ENCODE measurements around the gene ALPP. TPM values are rescaled to one million over a fixed set of nuclear protein-coding genes. Genes with fewer than 3 reads are reported as not detected.

The ALPP gene
- total and polyA plus RNA-seq, 2 donors (not counting 1 experiment from before 2014, with no cell fraction given) = not detected

DNA sequence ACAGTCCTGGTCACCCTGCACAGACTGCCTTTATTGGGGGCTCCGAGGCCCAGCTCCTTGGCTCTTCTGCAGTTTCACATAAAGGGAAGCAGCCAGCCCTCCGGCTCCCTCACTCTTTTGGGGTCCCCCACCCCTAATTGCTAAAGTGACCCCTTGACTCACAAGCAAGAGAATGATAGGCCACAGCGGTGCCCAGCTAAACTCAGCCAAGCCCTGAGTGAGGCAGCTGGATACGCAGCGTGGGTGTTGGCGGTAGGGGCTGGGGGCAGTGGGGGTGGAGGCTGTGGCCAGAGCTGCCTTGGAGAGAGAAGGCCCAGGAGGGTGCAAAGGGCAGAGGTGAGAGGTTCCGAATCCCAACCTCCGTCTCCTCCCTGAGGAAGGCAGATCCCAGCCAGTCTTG is 25.5 kb upstream of the ALPP start:
- no peaks in the 10 kb centered on the region for H4K20me1 ChIP-seq (ENCODE audit: control insufficient read depth, insufficient read depth, low read length, poor library complexity, severe bottlenecking)
- no peak overlapping the region for H3K9ac ChIP-seq (ENCODE audit: low read length)
- H3K9me3 ChIP-seq (ENCODE audit: control extremely low read depth in 1 of 3, control insufficient read depth in 2 of 3, insufficient read depth in 1 of 3, low read length in 2 of 3) = peaks cover 0 to 29% (median 0%) of the 10 kb centered on the region in 3 donors
- ATAC-seq (ENCODE audit: low read depth) = no peak
- DNase-seq = no peak
- intact Hi-C loops (cut with micrococcal nuclease) = no loop called here
- ChIA-PET POLR2A (no interaction called here), CTCF (no interaction called here)
- Mint-ChIP-seq H3K4me3 (no peak overlapping the region), H3K27me3 (peaks cover 20% of the 10 kb centered on the region), H3K4me1 (no peaks in the 10 kb centered on the region), H3K9me3 (ENCODE audit: insufficient read depth) (no peaks in the 10 kb centered on the region), H3K27ac (no peak overlapping the region)
- 98% methylated on average over 7 of the region's 8 CpGs for WGBS (ENCODE audit: insufficient coverage)
- TF ChIP-seq EZH2 (IDR thresholded peaks at IDR 0.05; ENCODE audit: borderline replicate concordance, insufficient read depth, low read depth, low read length, poor library complexity, severe bottlenecking) = no peak
- TF ChIP-seq, protein P1, sequence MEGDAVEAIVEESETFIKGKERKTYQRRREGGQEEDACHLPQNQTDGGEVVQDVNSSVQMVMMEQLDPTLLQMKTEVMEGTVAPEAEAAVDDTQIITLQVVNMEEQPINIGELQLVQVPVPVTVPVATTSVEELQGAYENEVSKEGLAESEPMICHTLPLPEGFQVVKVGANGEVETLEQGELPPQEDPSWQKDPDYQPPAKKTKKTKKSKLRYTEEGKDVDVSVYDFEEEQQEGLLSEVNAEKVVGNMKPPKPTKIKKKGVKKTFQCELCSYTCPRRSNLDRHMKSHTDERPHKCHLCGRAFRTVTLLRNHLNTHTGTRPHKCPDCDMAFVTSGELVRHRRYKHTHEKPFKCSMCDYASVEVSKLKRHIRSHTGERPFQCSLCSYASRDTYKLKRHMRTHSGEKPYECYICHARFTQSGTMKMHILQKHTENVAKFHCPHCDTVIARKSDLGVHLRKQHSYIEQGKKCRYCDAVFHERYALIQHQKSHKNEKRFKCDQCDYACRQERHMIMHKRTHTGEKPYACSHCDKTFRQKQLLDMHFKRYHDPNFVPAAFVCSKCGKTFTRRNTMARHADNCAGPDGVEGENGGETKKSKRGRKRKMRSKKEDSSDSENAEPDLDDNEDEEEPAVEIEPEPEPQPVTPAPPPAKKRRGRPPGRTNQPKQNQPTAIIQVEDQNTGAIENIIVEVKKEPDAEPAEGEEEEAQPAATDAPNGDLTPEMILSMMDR (IDR thresholded peaks at IDR 0.05) = no peak
- no peak overlapping the region for H2AFZ ChIP-seq (ENCODE audit: insufficient read depth, low read depth, low read length, poor library complexity, severe bottlenecking)
- no peak overlapping the region for H3K4me2 ChIP-seq (replicated peaks; ENCODE audit: low read depth, low read length, poor library complexity, severe bottlenecking)
- H3K4me1 ChIP-seq (ENCODE audit: control insufficient read depth in 2 of 2, insufficient read depth in 2 of 2, low read length in 2 of 2) = peaks cover 0 to 8% of the 10 kb centered on the region in 2 donors
- H3K79me2 ChIP-seq (ENCODE audit: control insufficient read depth, insufficient read depth, low read length) = no peaks in the 10 kb centered on the region
- no peak overlapping the region for H3K27ac ChIP-seq (ENCODE audit: low read length in 2 of 2)
- no peaks in the 10 kb centered on the region for H3K36me3 ChIP-seq (replicated peaks in 1 of 2; ENCODE audit: control extremely low read depth in 1 of 2, control insufficient read depth in 1 of 2, extremely low read depth in 1 of 2, insufficient read depth in 2 of 2, low read length in 1 of 2)
- H3K27me3 ChIP-seq (replicated peaks in 1 of 4; ENCODE audit: control extremely low read depth in 1 of 4, control insufficient read depth in 3 of 4, insufficient read depth in 4 of 4, low read length in 3 of 4) = peaks cover 0 to 53% (median 17%) of the 10 kb centered on the region in 4 experiments
- H3K4me3 ChIP-seq (ENCODE audit: control extremely low read depth in 1 of 5, extremely low read depth in 1 of 5, insufficient read depth in 1 of 5, low read depth in 2 of 5, low read length in 4 of 5) = no peak overlapping the region

DNA sequence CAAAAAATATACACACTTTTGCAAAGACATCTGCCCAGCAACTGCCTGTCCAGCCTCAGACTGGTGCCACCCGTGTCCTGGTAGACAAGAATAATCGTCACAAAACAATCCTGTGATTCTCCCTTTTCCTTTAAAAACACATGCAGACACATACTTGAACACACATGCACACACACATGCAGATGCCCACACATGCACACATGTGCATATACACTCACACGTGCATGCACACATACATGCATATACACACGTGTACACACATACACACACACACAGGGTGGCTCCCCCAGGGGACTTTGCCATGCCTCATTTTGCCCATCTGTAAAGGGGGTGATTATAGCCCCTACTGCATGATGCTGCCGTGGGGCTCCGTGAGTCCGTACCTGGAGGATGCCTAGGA is 24.9 kb upstream of the ALPP start:
- H3K27me3 Mint-ChIP-seq = peaks cover 20% of the 10 kb centered on the region
- ChIA-PET POLR2A (no interaction called here), CTCF (no interaction called here)
- intact Hi-C loops (cut with micrococcal nuclease) = no loop called here
- H3K9me3 Mint-ChIP-seq (ENCODE audit: insufficient read depth) = no peaks in the 10 kb centered on the region
- Histone ChIP-seq H4K20me1 (ENCODE audit: control insufficient read depth, insufficient read depth, low read length, poor library complexity, severe bottlenecking) (no peaks in the 10 kb centered on the region), H3K36me3 (replicated peaks in 1 of 2; ENCODE audit: control extremely low read depth in 1 of 2, control insufficient read depth in 1 of 2, extremely low read depth in 1 of 2, insufficient read depth in 2 of 2, low read length in 1 of 2) (no peaks in the 10 kb centered on the region), H3K4me3 (ENCODE audit: control extremely low read depth in 1 of 5, extremely low read depth in 1 of 5, insufficient read depth in 1 of 5, low read depth in 2 of 5, low read length in 4 of 5) (no peak overlapping the region), H3K27me3 (replicated peaks in 1 of 4; ENCODE audit: control extremely low read depth in 1 of 4, control insufficient read depth in 3 of 4, insufficient read depth in 4 of 4, low read length in 3 of 4) (peaks cover 0 to 53% (median 17%) of the 10 kb centered on the region in 4 experiments), H3K27ac (ENCODE audit: low read length in 2 of 2) (no peak overlapping the region), H3K9ac (ENCODE audit: low read length) (no peak overlapping the region), H3K4me2 (replicated peaks; ENCODE audit: low read depth, low read length, poor library complexity, severe bottlenecking) (no peak overlapping the region), H3K79me2 (ENCODE audit: control insufficient read depth, insufficient read depth, low read length) (no peaks in the 10 kb centered on the region), H2AFZ (ENCODE audit: insufficient read depth, low read depth, low read length, poor library complexity, severe bottlenecking) (no peak overlapping the region), H3K9me3 (ENCODE audit: control extremely low read depth in 1 of 3, control insufficient read depth in 2 of 3, insufficient read depth in 1 of 3, low read length in 2 of 3) (peaks cover 0 to 25% (median 0%) of the 10 kb centered on the region in 3 donors), H3K4me1 (ENCODE audit: control insufficient read depth in 2 of 2, insufficient read depth in 2 of 2, low read length in 2 of 2) (peaks cover 0 to 8% of the 10 kb centered on the region in 2 donors)
- H3K27ac Mint-ChIP-seq = no peak overlapping the region
- no peak for TF ChIP-seq EZH2 (IDR thresholded peaks at IDR 0.05; ENCODE audit: borderline replicate concordance, insufficient read depth, low read depth, low read length, poor library complexity, severe bottlenecking)
- TF ChIP-seq, protein P1 (IDR thresholded peaks at IDR 0.05) = no peak
- 92% methylated on average over 5 of the region's 7 CpGs for WGBS (ENCODE audit: insufficient coverage)
- ATAC-seq (ENCODE audit: low read depth) = no peak
- no peaks in the 10 kb centered on the region for H3K4me1 Mint-ChIP-seq
- no peak for DNase-seq
- H3K4me3 Mint-ChIP-seq = no peak overlapping the region
